ENCODE measurements around the gene CTDSPL2. TPM values are rescaled to one million over a fixed set of nuclear protein-coding genes. Genes with fewer than 3 reads are reported as not detected.
"Not testable (repeated sequence)": the region's sequence is repeated elsewhere in the genome, so short reads cannot be mapped to it uniquely, and the experiment has no call there.

CTDSPL2 gene
- polyA plus RNA-seq, 1 experiment: 35.0 TPM

- H3K36me3 ChIP-seq (ENCODE audit: control insufficient read depth, insufficient read depth, low read length): peaks cover 13% of the 10 kb centered on the region
- H3K27me3 ChIP-seq (ENCODE audit: control insufficient read depth, insufficient read depth, low read length): no peaks in the 10 kb centered on the region
- no peak for DNase-seq (ENCODE audit: low read depth)
- CTCF ChIA-PET: interaction anchor here (2.2 kb wide), 1 partner anchor 9 kb away, joined by 9 read pairs; no protein-coding TSS in a partner anchor
- TF ChIP-seq, protein P1, sequence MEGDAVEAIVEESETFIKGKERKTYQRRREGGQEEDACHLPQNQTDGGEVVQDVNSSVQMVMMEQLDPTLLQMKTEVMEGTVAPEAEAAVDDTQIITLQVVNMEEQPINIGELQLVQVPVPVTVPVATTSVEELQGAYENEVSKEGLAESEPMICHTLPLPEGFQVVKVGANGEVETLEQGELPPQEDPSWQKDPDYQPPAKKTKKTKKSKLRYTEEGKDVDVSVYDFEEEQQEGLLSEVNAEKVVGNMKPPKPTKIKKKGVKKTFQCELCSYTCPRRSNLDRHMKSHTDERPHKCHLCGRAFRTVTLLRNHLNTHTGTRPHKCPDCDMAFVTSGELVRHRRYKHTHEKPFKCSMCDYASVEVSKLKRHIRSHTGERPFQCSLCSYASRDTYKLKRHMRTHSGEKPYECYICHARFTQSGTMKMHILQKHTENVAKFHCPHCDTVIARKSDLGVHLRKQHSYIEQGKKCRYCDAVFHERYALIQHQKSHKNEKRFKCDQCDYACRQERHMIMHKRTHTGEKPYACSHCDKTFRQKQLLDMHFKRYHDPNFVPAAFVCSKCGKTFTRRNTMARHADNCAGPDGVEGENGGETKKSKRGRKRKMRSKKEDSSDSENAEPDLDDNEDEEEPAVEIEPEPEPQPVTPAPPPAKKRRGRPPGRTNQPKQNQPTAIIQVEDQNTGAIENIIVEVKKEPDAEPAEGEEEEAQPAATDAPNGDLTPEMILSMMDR (IDR thresholded peaks at IDR 0.05; ENCODE audit: insufficient read depth, low read depth, low read length): no peak
- H3K4me3 ChIP-seq (ENCODE audit: low read depth, low read length): no peak overlapping the region
- POLR2A ChIA-PET: no interaction called here
Observed at GRCh38 chr15:44554934-44555723, 127.7 kb downstream of the CTDSPL2 start.

GRCh38 chr15:44560926-44561325 lies 133.5 kb downstream of the CTDSPL2 start:
- H3K36me3 ChIP-seq (ENCODE audit: control insufficient read depth, insufficient read depth, low read length): peaks cover 17% of the 10 kb centered on the region
- DNase-seq (ENCODE audit: low read depth); POLR2A ChIA-PET; H3K4me3 ChIP-seq (ENCODE audit: low read depth, low read length); H3K27me3 ChIP-seq (ENCODE audit: control insufficient read depth, insufficient read depth, low read length): not testable (repeated sequence)
- CTCF ChIA-PET: interaction anchor here (1.4 kb wide), 1 partner anchor 11 kb away, joined by 4 read pairs; no protein-coding TSS in a partner anchor

DNA sequence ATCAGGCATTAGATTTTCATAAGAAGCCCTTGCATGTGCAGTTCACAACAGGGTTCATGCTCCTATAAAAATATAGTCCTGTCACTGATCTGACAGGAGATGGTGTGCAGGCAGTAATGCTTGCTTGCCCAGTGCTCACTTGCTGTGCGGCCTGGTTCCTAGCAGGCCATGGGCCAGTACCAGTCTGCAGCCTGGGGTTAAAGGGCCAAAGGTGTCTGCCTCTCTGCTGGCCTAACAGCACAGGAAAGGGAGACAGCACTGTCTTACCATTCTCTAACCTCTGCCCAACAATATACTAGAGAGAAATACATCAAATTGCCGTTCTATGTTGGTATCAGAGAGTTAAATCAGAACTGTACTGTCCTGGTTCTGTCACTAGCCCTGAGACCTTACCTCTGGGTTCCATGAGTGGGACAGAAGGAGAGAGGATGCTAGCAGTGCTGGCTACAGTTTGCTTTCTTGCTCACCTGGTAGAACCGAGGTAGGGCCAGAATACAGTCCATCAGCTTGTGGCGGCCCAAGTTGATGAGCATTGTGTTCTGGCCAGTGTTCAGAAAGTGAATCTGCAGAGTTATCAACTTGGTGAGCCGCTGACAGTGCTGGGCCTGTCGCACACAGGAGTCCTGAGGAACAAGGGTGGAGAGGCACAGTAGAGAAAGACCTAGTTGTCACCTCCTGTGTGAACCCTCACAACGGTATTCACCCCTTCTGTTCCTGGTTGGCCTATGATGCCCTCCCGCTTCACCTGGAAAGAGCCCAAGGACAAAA lies 138.1 kb downstream of the CTDSPL2 start:
- Histone ChIP-seq H3K36me3 (ENCODE audit: control insufficient read depth, insufficient read depth, low read length) (peaks cover 18% of the 10 kb centered on the region), H3K4me3 (ENCODE audit: low read depth, low read length) (no peak overlapping the region), H3K27me3 (ENCODE audit: control insufficient read depth, insufficient read depth, low read length) (no peaks in the 10 kb centered on the region)
- no peak for DNase-seq (ENCODE audit: low read depth)
- TF ChIP-seq, protein P1 (IDR thresholded peaks at IDR 0.05; ENCODE audit: insufficient read depth, low read depth, low read length): no peak
- ChIA-PET CTCF (no interaction called here), POLR2A (no interaction called here)

GRCh38 chr15:44566155-44566540 lies 138.7 kb downstream of the CTDSPL2 start:
- CTCF ChIA-PET: no interaction called here
- DNase-seq (ENCODE audit: low read depth): no peak
- no peaks in the 10 kb centered on the region for H3K27me3 ChIP-seq (ENCODE audit: control insufficient read depth, insufficient read depth, low read length)
- POLR2A ChIA-PET: no interaction called here
- TF ChIP-seq, protein P1 (IDR thresholded peaks at IDR 0.05; ENCODE audit: insufficient read depth, low read depth, low read length): no peak
- H3K36me3 ChIP-seq (ENCODE audit: control insufficient read depth, insufficient read depth, low read length): peaks cover 18% of the 10 kb centered on the region
- H3K4me3 ChIP-seq (ENCODE audit: low read depth, low read length): no peak overlapping the region

- H3K4me3 ChIP-seq (ENCODE audit: low read depth, low read length): no peak overlapping the region
- no peak for DNase-seq (ENCODE audit: low read depth)
- TF ChIP-seq, protein P1 (IDR thresholded peaks at IDR 0.05; ENCODE audit: insufficient read depth, low read depth, low read length): no peak
- ChIA-PET CTCF (interaction anchor here (2.7 kb wide), 1 partner anchor 11 kb away, joined by 16 read pairs; no protein-coding TSS in a partner anchor), POLR2A (no interaction called here)
- H3K36me3 ChIP-seq (ENCODE audit: control insufficient read depth, insufficient read depth, low read length): peaks cover 20% of the 10 kb centered on the region
- H3K27me3 ChIP-seq (ENCODE audit: control insufficient read depth, insufficient read depth, low read length): no peaks in the 10 kb centered on the region
Observed at GRCh38 chr15:44568338-44568737, 140.9 kb downstream of the CTDSPL2 start.
